ENCODE data around the gene DNAJC2.
"Not testable (repeated sequence)": the region's sequence is repeated elsewhere in the genome, so short reads cannot be mapped to it uniquely, and the experiment has no call there.

DNAJC2 gene

GRCh38 chr7:103266229-103266628, 78.3 kb downstream of the DNAJC2 start:
- not testable (repeated sequence) for DNase-seq (ENCODE audit: low read depth, low spot score)

GRCh38 chr7:103264054-103264453, 80.5 kb downstream of the DNAJC2 start:
- DNase-seq (ENCODE audit: low read depth, low spot score): not testable (repeated sequence)

Measured in iPS DF 19.7 (cell line).